Dedifferentiated amniotic fluid mesenchymal stem cell (primary cell): ENCODE measurements around the gene POMGNT1.
"Not testable (repeated sequence)": the region's sequence is repeated elsewhere in the genome, so short reads cannot be mapped to it uniquely, and the experiment has no call there.

ENCODE experiments used
- DNase-seq: peaks from one replicate; pipeline ENCODE4 v3.0.0-alpha.2; 2016; ENCODE audit errors: extremely low spot score

Gene POMGNT1

GRCh38 chr1:46197964-46198811, at the start of gene POMGNT1:
TSS of gene POMGNT1 (minus strand) at chr1:46198434. CDS start at chr1:46197821, 613 bp downstream.
- DNase-seq, result peak; percentile 35

- DNase-seq, result peak; percentile 99
Measured at GRCh38 chr1:46247436-46248121, 49.3 kb upstream of the POMGNT1 start, which contains the start of gene RAD54L. TSS of gene RAD54L (plus strand) at chr1:46247763. CDS start at chr1:46248406, 643 bp downstream.

GRCh38 chr1:46246548-46247435, 48.6 kb upstream of the POMGNT1 start:
- DNase-seq, result peak; percentile 16

GRCh38 chr1:46246136-46246535, 47.9 kb upstream of the POMGNT1 start:
- DNase-seq, result not testable (repeated sequence)

GRCh38 chr1:46244656-46245371, 46.6 kb upstream of the POMGNT1 start:
- DNase-seq, result no peak

- not testable (repeated sequence) for DNase-seq
Measured at GRCh38 chr1:46243831-46244230, 45.6 kb upstream of the POMGNT1 start.

GRCh38 chr1:46242918-46243317, 44.7 kb upstream of the POMGNT1 start:
- DNase-seq, result no peak

- DNase-seq, result not testable (repeated sequence)
Measured at GRCh38 chr1:46241733-46242132, 43.5 kb upstream of the POMGNT1 start.

GRCh38 chr1:46238865-46239264, 40.6 kb upstream of the POMGNT1 start:
- DNase-seq, result not testable (repeated sequence)

- no peak for DNase-seq
Measured at GRCh38 chr1:46236882-46237281, 38.6 kb upstream of the POMGNT1 start.

GRCh38 chr1:46231231-46231630, 33.0 kb upstream of the POMGNT1 start:
- DNase-seq, result not testable (repeated sequence)

GRCh38 chr1:46224966-46225365, 26.7 kb upstream of the POMGNT1 start:
- no peak for DNase-seq

- DNase-seq, result peak; percentile 81
Measured at GRCh38 chr1:46223472-46223943, 25.3 kb upstream of the POMGNT1 start.

- not testable (repeated sequence) for DNase-seq
Measured at GRCh38 chr1:46223055-46223454, 24.8 kb upstream of the POMGNT1 start.

GRCh38 chr1:46221749-46222148, 23.5 kb upstream of the POMGNT1 start:
- DNase-seq, result no peak

GRCh38 chr1:46220808-46221207, 22.6 kb upstream of the POMGNT1 start:
- DNase-seq, result no peak

- no peak for DNase-seq
Measured at GRCh38 chr1:46219551-46220520, 21.6 kb upstream of the POMGNT1 start.

- no peak for DNase-seq
Measured at GRCh38 chr1:46218443-46218842, 20.2 kb upstream of the POMGNT1 start.

GRCh38 chr1:46215504-46215903, 17.3 kb upstream of the POMGNT1 start:
- DNase-seq, result no peak

GRCh38 chr1:46211051-46211450, 12.8 kb upstream of the POMGNT1 start:
- no peak for DNase-seq
